ENCODE data around the gene IL11.

The IL11 gene

DNA sequence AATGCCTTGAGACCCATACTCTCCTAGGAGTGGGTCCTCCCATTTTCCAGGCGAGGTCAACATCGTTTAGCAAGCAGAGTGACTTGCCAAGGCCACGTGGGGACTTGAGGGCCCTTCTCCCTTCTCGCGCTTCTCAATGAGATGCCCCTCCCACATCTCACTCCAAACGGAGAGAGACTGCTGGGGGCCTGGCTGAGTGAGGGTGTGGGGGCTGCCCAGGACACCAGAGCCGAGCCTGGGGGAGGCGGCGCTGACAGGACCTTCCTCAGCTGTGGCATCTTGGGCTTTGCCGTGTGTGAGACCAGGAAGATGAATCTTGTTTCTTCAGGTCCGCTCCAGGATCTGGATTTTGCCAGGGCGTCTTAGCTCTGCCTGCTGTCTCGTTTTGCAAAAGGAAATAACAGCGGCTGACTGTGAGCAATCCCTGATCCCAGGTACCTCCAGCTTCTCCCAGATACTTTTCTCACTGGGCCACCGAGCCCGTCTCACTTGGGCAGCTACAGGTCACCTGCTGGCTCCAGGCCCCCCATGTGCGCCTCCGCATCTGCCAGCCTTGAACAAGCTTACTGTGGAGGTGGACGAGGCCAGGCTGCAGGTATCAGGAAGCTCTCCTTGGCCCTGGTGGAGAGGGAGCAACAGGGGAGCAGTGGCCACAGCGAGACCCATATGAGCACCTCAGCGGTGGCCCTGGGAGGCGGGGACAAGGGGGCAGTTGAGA lies 21.8 kb downstream of the IL11 start:
- no peaks in the 10 kb centered on the region for H3K27me3 ChIP-seq (ENCODE audit: control insufficient read depth, insufficient read depth, low read length)
- no peak overlapping the region for H3K9ac ChIP-seq
- H2AFZ ChIP-seq, result no peak overlapping the region
- H3K27ac ChIP-seq, result no peak overlapping the region
- no peaks in the 10 kb centered on the region for H3K9me3 ChIP-seq (ENCODE audit: control insufficient read depth, low read length)
- H3K36me3 ChIP-seq (ENCODE audit: control insufficient read depth, insufficient read depth, low read length), result no peaks in the 10 kb centered on the region
- H3K4me1 ChIP-seq, result no peaks in the 10 kb centered on the region
- TF ChIP-seq, protein P1, sequence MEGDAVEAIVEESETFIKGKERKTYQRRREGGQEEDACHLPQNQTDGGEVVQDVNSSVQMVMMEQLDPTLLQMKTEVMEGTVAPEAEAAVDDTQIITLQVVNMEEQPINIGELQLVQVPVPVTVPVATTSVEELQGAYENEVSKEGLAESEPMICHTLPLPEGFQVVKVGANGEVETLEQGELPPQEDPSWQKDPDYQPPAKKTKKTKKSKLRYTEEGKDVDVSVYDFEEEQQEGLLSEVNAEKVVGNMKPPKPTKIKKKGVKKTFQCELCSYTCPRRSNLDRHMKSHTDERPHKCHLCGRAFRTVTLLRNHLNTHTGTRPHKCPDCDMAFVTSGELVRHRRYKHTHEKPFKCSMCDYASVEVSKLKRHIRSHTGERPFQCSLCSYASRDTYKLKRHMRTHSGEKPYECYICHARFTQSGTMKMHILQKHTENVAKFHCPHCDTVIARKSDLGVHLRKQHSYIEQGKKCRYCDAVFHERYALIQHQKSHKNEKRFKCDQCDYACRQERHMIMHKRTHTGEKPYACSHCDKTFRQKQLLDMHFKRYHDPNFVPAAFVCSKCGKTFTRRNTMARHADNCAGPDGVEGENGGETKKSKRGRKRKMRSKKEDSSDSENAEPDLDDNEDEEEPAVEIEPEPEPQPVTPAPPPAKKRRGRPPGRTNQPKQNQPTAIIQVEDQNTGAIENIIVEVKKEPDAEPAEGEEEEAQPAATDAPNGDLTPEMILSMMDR (IDR thresholded peaks at IDR 0.05), result no peak
- H3K4me2 ChIP-seq (ENCODE audit: low read length), result no peak overlapping the region
- no peak overlapping the region for H3K4me3 ChIP-seq (ENCODE audit: low read depth, low read length)
- no peaks in the 10 kb centered on the region for H3K79me2 ChIP-seq

DNA sequence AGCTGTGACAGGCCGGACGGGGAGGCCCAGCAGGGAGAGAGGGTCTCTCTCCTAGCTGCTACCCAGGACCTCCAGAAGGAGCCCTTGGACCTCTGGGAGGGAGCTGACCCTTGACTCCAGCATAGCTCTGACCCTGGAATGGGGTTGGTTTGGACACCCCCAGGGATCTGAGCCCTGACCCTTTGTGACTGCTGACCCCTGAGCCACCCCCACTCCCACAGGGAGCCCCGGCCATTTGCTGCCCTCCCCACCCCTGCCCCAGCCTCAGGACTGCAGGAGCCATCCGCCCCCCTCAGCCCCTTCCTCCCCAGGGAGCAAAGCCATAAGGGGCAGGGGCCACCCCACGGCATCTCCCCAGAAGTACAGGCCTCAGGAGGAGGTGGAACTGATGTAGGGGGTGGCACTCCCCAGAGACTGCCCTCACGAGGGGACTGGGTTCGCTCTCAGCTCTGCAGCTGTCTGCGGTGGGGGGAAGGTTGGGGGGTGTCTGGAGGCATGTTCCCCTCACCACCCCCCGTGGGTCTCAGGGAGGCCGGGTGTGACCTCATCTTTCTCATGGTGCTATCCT lies 22.7 kb downstream of the IL11 start:
- no peak overlapping the region for H3K4me3 ChIP-seq (ENCODE audit: low read depth, low read length)
- no peaks in the 10 kb centered on the region for H3K36me3 ChIP-seq (ENCODE audit: control insufficient read depth, insufficient read depth, low read length)
- TF ChIP-seq, protein P1 (IDR thresholded peaks at IDR 0.05), result no peak
- no peaks in the 10 kb centered on the region for H3K79me2 ChIP-seq
- no peak overlapping the region for H3K9ac ChIP-seq
- H3K9me3 ChIP-seq (ENCODE audit: control insufficient read depth, low read length), result no peaks in the 10 kb centered on the region
- no peak overlapping the region for H3K4me2 ChIP-seq (ENCODE audit: low read length)
- H3K27me3 ChIP-seq (ENCODE audit: control insufficient read depth, insufficient read depth, low read length), result no peaks in the 10 kb centered on the region
- no peaks in the 10 kb centered on the region for H3K4me1 ChIP-seq
- H3K27ac ChIP-seq, result no peak overlapping the region
- H2AFZ ChIP-seq, result no peak overlapping the region

DNA sequence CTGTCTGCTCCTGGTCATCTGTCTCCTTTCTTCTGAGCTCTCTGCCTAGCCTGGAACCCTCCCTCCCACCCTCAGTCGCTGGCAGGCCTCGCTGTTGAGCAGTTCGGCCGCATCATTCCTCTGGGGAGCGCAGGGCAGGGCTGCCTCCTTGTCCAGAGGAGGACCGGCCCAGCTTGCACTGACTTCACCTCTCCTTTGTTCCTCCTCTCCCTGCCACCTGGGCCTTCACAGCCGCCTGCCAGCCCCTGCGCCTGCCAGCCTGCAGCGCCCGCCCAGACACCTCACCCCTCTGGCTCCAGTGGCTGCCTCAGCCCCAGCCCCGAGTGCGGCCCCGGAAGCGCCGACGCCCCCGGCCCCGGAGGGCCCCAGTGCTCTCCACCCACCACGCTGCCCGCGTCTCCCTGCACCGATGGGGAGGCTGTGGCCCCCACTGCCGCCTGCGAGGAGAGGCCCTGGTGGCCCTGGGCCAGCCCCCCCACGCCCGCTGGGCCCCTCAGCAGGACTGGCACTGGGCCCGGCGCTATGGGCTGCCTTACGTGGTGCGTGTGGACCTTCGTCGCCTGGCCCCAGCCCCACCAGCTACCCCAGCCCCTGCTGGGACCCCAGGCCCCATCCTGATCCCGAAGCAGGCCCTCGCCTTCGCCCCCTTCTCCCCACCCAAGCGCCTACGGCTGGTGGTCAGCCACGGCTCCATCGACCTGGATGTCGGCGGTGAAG lies 23.4 kb downstream of the IL11 start:
- Histone ChIP-seq H3K9ac (no peak overlapping the region), H3K4me1 (no peaks in the 10 kb centered on the region), H3K36me3 (ENCODE audit: control insufficient read depth, insufficient read depth, low read length) (no peaks in the 10 kb centered on the region), H3K79me2 (no peaks in the 10 kb centered on the region), H3K9me3 (ENCODE audit: control insufficient read depth, low read length) (no peaks in the 10 kb centered on the region), H2AFZ (no peak overlapping the region), H3K4me3 (ENCODE audit: low read depth, low read length) (no peak overlapping the region), H3K4me2 (ENCODE audit: low read length) (no peak overlapping the region), H3K27me3 (ENCODE audit: control insufficient read depth, insufficient read depth, low read length) (no peaks in the 10 kb centered on the region), H3K27ac (no peak overlapping the region)
- TF ChIP-seq, protein P1 (IDR thresholded peaks at IDR 0.05), result no peak

DNA sequence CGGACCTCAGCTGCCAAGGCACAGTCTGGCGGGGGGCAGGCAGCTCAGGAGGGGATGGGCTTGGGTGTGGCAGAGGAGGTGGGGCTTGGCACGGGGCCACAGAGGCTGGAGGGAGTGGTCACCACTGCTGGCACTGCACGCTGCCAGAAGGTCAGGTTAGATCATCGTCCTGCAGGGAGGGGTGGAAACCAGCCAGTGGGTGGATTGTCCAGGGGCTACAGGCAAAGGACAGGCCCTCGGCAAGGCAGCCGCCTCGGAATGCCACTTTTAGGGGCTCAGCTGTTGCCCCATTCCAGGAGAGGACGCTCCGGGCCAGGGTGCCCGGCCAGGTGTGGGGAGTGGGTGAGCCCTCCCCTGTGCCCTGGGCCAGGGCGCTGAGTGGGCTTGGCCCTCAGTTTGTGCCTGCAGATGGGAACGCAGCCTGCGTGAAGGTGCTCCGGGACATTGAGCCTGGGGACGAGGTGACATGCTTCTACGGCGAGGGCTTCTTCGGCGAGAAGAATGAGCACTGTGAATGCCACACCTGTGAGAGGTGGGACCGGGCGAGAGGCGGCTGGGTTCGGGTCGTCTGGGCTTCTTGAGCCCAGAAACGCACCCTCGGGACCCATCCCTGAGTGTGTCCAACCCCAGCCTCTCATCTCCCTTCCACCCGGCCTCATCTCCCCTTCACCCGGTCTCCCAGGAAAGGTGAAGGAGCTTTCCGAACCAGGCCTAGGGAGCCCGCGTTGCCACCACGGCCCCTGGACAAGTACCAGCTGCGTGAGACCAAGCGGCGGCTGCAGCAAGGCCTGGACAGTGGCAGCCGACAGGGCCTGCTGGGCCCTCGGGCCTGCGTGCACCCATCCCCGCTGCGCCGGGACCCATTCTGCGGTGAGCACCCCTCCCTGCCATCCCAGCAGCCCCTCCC lies 24.2 kb downstream of the IL11 start:
- Histone ChIP-seq H3K36me3 (ENCODE audit: control insufficient read depth, insufficient read depth, low read length) (no peaks in the 10 kb centered on the region), H3K4me2 (ENCODE audit: low read length) (no peak overlapping the region), H3K9ac (no peak overlapping the region), H3K27me3 (ENCODE audit: control insufficient read depth, insufficient read depth, low read length) (no peaks in the 10 kb centered on the region), H3K27ac (no peak overlapping the region), H3K79me2 (no peaks in the 10 kb centered on the region), H3K4me3 (ENCODE audit: low read depth, low read length) (no peak overlapping the region), H3K4me1 (no peaks in the 10 kb centered on the region), H2AFZ (no peak overlapping the region), H3K9me3 (ENCODE audit: control insufficient read depth, low read length) (no peaks in the 10 kb centered on the region)
- TF ChIP-seq, protein P1 (IDR thresholded peaks at IDR 0.05), result no peak

Measured in parathyroid adenoma (tissue), 2 donors.